Activated T-helper 1 cell treated with anti-CD3 and anti-CD28 coated beads, Interleukin-12 subunit alpha, Interleukin-12 subunit beta, Interleukin-2, Interleukin-4 antibody, amounts not matched to agents 30 ng/mL and 10 ng/mL and 1 ng/mL, durations not matched to agents 14 hours and 24 hours and 36 hours (primary cell): ENCODE measurements around the gene EXOSC6. TPM values are rescaled to one million over a fixed set of nuclear protein-coding genes. Genes with fewer than 3 reads are reported as not detected.
"Not testable (repeated sequence)": the region's sequence is repeated elsewhere in the genome, so short reads cannot be mapped to it uniquely, and the experiment has no call there.

ENCODE experiments used
- DNase-seq: peaks from one replicate; pipeline ENCODE4 v3.0.0; 2021; ENCODE audit warnings: low spot score
- H3K27ac Mint-ChIP-seq: one replicate; pipeline ENCODE4 v1.8.0; 2021; ENCODE audit warnings: mild to moderate bottlenecking, mixed read lengths
- H3K27me3 Mint-ChIP-seq: one replicate; pipeline ENCODE4 v1.8.0; 2022; ENCODE audit warnings: mild to moderate bottlenecking, moderate library complexity, mixed read lengths; ENCODE audit not compliant: insufficient read depth
- H3K36me3 Mint-ChIP-seq: one replicate; pipeline ENCODE4 v1.8.0; 2021; ENCODE audit warnings: low read depth, mixed read lengths
- H3K4me1 Mint-ChIP-seq: one replicate; pipeline ENCODE4 v1.8.0; 2021; ENCODE audit warnings: low read depth, mixed read lengths
- H3K4me3 Mint-ChIP-seq: one replicate; pipeline ENCODE4 v1.8.0; 2021; ENCODE audit warnings: mild to moderate bottlenecking, moderate library complexity, mixed read lengths
- H3K9me3 Mint-ChIP-seq: one replicate; pipeline ENCODE4 v1.8.0; 2021; ENCODE audit warnings: mixed read lengths
- intact Hi-C: fragments of 100-400 bp; cut with micrococcal nuclease; formaldehyde crosslinking; loops from one replicate; pipeline ENCODE4 v1.15.1; 2024
- total RNA-seq: library from RNA; stranded (reverse); gene quantifications from 2 replicates; pipeline ENCODE4 v1.2.3, GENCODE V29; 2022

The EXOSC6 gene
- total RNA-seq, 1 donor from 2014 or later = 40.5 TPM

DNA sequence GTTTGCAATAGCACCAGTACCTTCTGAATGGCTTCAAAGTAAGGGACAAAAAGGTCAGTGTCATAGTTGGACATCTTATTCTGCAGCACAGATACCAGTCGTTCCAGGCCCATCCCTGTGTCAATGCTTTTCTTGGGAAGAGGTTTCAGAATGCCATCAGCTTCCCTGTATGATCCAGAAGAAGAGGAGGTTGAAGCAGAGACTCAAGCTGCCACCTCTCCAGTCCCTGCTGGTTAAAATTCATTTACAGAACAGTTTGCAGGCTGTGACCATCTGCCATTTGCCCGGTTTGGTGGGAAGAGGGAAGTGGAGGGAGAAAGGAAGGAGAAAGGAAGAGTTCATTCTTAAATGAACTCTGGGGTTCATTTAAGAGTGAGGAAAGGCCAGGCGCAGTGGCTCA, 18.4 kb upstream of the EXOSC6 start:
- Mint-ChIP-seq H3K9me3 (no peaks in the 10 kb centered on the region), H3K4me3 (no peak overlapping the region), H3K27ac (no peak overlapping the region), H3K27me3 (no peaks in the 10 kb centered on the region), H3K4me1 (no peaks in the 10 kb centered on the region), H3K36me3 (peaks cover 53% of the 10 kb centered on the region)
- no peak for DNase-seq
- intact Hi-C loops = no loop called here

DNA sequence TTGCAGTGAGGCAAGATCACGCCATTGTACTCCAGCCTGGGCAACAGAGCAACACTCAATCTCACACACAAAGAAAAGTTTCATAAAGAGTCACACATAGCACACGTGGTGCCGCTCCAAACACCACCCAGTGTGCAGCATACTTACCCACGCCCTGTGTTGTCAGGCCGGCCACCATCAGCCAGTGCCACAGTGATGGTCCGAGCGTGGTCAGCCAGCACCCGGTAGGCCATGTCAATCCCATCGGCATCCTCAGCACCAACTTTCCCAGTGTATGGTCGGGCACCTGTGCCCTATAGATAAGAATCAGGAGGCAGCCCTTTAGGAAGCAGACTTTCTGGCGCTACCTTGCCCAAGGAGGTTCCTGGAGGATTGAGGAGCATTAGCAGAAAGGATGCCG, 17.7 kb upstream of the EXOSC6 start:
- Mint-ChIP-seq H3K9me3 (no peaks in the 10 kb centered on the region), H3K27ac (no peak overlapping the region), H3K4me1 (no peaks in the 10 kb centered on the region), H3K27me3 (no peaks in the 10 kb centered on the region), H3K4me3 (no peak overlapping the region), H3K36me3 (peaks cover 58% of the 10 kb centered on the region)
- no peak for DNase-seq
- intact Hi-C loops = loop anchor here (1.0 to 5.0 kb wide), 2 partner anchors 8 to 102 kb away; no protein-coding TSS in a partner anchor

DNA sequence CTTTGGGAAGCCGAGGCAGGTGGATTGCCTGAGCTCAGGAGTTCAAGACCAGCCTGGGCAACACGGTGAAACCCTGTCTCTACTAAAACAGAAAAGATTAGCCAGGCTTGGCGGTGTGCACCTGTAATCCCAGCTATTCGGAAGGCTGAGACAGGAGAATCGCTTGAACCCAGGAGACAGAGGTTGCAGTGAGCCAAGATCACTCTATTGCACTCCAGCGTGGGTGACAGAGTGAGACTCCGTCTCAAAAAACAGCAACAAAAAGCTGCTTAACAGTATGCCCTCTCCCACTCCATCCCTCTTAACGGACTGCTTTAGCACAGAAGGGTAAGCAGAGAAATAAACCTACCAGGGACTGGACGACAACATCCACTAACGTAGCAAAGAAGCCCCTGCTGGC, 16.2 kb upstream of the EXOSC6 start:
- H3K36me3 Mint-ChIP-seq = peaks cover 52% of the 10 kb centered on the region
- not testable (repeated sequence) for H3K27ac Mint-ChIP-seq, H3K4me1 Mint-ChIP-seq, DNase-seq, H3K9me3 Mint-ChIP-seq, H3K27me3 Mint-ChIP-seq, H3K4me3 Mint-ChIP-seq
- intact Hi-C loops = loop anchor here (5.0 kb wide), 1 partner anchor 101 kb away; no protein-coding TSS in a partner anchor

DNA sequence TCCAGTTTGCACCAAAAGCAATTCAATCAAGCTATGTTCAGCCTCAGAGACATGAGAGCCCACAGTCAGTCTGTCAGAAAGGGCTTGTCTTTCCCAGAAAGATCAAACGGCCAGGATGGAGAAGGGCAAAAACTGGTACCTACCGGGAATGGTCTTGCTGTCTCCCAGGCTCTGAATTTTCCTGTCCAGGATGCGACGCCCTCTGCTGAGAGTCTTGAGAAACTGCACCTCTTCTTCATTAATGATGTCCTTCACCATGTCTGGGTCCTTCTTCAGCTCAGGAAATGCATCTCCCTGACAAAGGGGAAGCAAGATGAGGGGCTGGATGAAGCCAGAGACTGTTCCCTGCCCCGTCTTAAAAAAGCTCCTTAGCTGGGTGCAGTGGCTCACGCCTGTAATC, 15.8 kb upstream of the EXOSC6 start:
- DNase-seq = no peak
- intact Hi-C loops = loop anchor here (5.0 kb wide), 1 partner anchor 100 kb away; no protein-coding TSS in a partner anchor
- Mint-ChIP-seq H3K9me3 (no peaks in the 10 kb centered on the region), H3K27ac (no peak overlapping the region), H3K4me3 (no peak overlapping the region), H3K4me1 (no peaks in the 10 kb centered on the region), H3K36me3 (peaks cover 49% of the 10 kb centered on the region), H3K27me3 (no peaks in the 10 kb centered on the region)

DNA sequence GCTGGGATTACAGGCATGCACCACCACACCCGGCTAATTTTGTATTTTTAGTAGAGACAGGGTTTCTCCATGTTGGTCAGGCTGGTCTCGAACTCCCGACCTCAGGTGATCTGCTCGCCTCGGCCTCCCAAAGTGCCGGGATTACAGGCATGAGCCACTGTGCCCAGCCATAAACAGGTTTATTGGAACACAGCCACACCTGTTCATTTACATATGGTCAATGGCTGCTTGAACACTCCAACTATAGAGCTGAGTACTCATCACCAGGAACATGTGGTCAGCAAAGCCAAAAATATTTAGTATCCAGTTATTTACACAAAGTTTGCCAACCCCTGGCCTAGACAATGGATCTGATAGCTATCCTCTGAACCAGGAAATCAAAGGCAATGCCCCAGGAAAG, 8.2 kb upstream of the EXOSC6 start:
- H3K4me1 Mint-ChIP-seq, H3K27ac Mint-ChIP-seq, H3K4me3 Mint-ChIP-seq, H3K9me3 Mint-ChIP-seq, DNase-seq, H3K27me3 Mint-ChIP-seq, intact Hi-C loops: not testable (repeated sequence)
- peaks cover 38% of the 10 kb centered on the region for H3K36me3 Mint-ChIP-seq

DNA sequence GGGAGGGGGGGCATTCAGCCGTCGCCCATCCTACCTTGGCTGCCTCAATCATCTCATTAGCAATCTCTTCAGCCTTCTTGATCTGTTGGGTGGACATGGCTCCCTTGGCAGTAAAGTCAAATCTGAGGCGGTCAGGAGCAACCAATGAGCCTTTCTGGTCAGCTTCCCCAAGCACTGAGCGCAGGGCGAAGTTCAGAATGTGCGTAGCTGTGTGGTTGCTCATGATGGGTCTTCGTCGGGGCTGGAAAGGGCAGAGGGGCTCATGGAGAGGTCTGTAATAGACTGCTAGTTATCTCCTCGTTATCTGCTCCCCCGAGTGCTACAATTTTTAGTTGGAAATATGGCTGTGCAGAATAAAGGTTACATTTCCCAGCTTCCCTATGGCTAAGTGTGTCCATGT, 7.2 kb upstream of the EXOSC6 start:
- H3K27ac Mint-ChIP-seq = no peak overlapping the region
- intact Hi-C loops = no loop called here
- H3K27me3 Mint-ChIP-seq = no peaks in the 10 kb centered on the region

DNA sequence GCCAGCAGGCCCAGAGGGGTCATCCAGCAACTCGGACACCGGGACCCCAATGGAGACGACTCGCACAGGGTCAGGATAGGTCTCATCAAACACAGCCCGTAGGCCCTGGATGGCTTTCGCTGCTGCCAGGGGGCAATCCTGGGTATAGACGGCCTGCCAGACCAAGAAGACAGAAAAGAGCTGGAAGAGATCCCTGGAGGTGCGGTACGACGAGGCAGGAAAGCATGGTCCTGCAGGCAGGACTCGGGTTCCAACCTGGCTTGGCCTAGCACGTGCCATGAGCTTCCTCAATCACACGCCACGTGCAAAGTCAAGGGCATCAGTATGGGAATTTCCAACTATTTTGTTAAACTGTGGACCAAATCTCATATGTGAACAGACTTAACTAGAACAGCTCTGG, 6.3 kb upstream of the EXOSC6 start:
- Mint-ChIP-seq H3K36me3 (peaks cover 40% of the 10 kb centered on the region), H3K4me1 (no peaks in the 10 kb centered on the region), H3K9me3 (no peaks in the 10 kb centered on the region), H3K4me3 (no peak overlapping the region), H3K27me3 (no peaks in the 10 kb centered on the region), H3K27ac (no peak overlapping the region)
- intact Hi-C loops = no loop called here
- DNase-seq = no peak

More for the DNA sequence above, 7.2 kb upstream of the EXOSC6 start:
- H3K4me3 Mint-ChIP-seq = no peak overlapping the region
- no peak for DNase-seq
- no peaks in the 10 kb centered on the region for H3K9me3 Mint-ChIP-seq
- H3K4me1 Mint-ChIP-seq = no peaks in the 10 kb centered on the region
- H3K36me3 Mint-ChIP-seq = peaks cover 34% of the 10 kb centered on the region

DNA sequence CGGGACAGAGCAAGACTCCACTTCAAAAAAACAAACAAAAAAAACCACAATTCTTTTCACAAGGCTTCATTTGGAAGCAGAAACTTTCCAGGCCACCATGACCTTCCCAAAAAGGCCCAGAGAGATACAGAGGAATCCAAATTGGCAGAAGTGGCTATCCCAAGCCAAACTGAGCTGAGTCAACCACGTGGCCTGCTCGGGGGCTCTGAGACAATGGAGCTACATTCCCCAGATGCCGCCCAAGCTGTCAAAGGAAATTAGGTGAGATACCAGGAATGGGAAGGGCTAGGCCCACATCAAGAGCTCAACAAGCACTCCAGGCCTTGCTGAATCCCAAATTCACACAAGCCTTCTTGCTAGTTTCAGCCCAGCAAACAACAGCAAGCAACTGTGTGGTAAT, 5.7 kb upstream of the EXOSC6 start:
- Mint-ChIP-seq H3K9me3 (no peaks in the 10 kb centered on the region), H3K4me1 (no peaks in the 10 kb centered on the region), H3K27me3 (no peaks in the 10 kb centered on the region), H3K27ac (no peak overlapping the region), H3K36me3 (peaks cover 42% of the 10 kb centered on the region), H3K4me3 (no peak overlapping the region)
- intact Hi-C loops = no loop called here
- no peak for DNase-seq

DNA sequence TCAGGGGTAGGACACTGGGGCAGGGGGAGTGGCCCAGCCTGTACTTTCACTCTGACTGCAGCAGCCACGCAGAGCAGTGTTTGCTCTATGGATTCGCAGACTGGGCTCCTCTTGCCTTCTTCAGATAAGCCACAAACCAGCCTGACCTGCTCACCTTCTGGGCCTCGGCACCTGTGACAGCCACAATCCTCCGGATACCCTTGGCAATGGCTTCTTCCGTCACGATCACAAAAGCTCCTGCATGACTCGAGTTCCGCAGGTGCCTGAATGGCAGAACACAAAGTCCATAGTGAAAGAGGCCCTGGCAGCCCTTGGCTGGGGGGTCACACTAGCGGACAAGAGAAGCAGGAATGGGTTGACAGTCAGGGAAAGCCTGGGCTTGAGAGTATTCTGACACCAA, 3.8 kb upstream of the EXOSC6 start:
- no peak for DNase-seq
- peaks cover 5% of the 10 kb centered on the region for H3K4me1 Mint-ChIP-seq
- H3K4me3 Mint-ChIP-seq = no peak overlapping the region
- no peaks in the 10 kb centered on the region for H3K27me3 Mint-ChIP-seq
- no peaks in the 10 kb centered on the region for H3K9me3 Mint-ChIP-seq
- H3K36me3 Mint-ChIP-seq = peaks cover 44% of the 10 kb centered on the region
- H3K27ac Mint-ChIP-seq = no peak overlapping the region
- intact Hi-C loops = no loop called here

DNA sequence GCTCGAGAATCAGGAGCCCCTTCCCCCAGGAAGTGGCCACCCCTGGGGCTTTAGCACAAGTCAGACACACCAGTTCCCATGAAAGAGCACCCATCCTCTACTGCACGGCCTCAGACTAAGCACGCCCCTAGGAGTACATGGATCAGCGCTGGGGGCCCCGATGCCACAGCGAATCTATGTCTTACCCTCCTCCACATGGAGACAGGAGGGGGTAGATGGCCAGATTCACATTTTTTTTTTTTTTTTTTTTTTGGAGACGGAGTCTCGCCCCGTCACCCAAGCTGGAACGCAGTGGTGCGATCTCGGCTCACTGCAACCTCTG, 3.2 kb upstream of the EXOSC6 start:
- intact Hi-C loops = loop anchor here (5.0 kb wide), 2 partner anchors 182 to 197 kb away; partner anchors contain the start of genes FCSK and ST3GAL2
- Mint-ChIP-seq H3K27me3 (no peaks in the 10 kb centered on the region), H3K27ac (no peak overlapping the region)

DNA sequence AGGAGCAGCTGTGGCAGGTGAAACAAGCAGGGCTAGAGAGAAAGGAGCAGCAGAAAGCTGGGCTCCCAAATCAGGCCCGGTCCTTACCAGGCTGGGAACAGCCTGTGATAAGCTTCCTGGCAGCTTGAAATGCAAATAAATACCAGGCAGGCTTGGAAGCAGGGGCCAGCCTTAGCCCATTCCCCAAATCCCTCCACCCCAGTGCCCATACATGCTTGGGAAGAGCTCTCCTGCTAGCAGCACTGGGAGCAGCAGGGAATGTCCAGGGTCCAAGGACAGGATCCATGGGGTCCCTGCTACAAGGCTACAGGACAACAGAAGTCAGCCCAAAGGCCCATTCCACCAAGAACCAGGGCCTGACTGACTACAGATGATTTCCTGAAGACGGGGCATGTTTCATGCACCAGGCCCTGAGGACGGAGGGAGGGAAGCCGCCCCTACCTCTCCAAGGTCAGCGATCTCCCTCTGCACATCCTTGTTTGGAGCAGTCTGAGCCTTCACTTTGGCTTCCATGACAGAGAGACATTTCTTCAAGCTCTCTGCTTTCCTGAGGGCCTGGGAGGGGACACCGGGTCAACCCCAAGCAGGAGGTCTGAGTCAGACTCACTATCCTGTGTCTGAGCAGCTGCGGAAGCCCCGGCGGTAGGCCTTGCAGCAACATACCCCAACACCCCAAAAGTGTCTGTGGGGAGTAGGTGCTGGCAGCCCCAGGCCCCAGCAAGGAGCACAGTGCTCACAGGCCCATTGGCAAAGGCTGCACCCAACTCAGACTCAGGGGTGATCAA, 2.6 kb upstream of the EXOSC6 start:
- Mint-ChIP-seq H3K27ac (no peak overlapping the region), H3K27me3 (no peaks in the 10 kb centered on the region), H3K4me3 (no peak overlapping the region), H3K9me3 (no peaks in the 10 kb centered on the region), H3K36me3 (peaks cover 42% of the 10 kb centered on the region), H3K4me1 (peaks cover 9% of the 10 kb centered on the region)
- no peak for DNase-seq
- intact Hi-C loops = loop anchor here (5.0 kb wide), 2 partner anchors 183 to 198 kb away; partner anchors contain the start of genes FCSK and ST3GAL2

More for the DNA sequence above, 3.2 kb upstream of the EXOSC6 start:
- no peaks in the 10 kb centered on the region for H3K9me3 Mint-ChIP-seq
- H3K4me1 Mint-ChIP-seq = peaks cover 5% of the 10 kb centered on the region
- no peak for DNase-seq
- peaks cover 41% of the 10 kb centered on the region for H3K36me3 Mint-ChIP-seq
- H3K4me3 Mint-ChIP-seq = no peak overlapping the region

DNA sequence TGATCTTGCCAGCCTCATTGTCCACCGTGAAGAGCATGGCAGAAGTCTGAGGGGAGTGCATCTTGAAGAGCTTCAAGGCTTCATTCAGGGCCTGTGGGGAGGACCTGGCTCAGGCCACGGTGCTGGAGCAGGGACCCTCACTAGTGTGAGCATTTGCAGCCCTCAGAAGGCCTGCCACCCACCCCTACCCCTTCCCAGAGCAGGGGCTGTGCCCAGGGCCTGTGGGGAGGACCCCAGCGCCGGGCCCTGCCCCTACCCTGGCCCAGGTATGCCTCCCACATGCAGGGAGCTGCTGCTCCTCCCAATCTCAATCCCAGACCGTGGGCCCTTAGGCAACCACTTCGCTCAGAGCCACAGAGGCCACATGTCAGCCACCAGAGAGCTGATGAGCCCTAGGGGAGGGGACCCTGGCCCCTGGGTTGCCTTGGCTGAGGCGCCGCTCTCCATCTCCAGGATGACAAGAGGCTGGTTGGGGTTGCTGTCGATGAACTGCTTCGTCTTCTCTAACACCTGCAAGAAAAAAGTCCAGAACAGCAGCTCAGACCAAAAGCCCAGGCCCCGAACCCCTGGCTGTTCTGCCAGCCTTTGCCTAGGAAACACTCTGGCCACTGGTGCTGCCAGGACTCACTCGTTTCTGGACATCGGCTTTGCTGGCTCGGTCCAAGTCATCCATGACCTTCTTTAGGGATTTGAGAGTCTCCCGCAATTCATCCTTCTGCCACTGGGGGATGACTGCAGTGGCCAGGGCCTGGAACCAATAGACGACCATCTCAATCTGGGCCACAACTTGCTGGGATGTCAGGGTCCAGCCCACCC, 1.8 kb upstream of the EXOSC6 start:
- Mint-ChIP-seq H3K27me3 (no peaks in the 10 kb centered on the region), H3K27ac (no peak overlapping the region), H3K36me3 (peaks cover 36% of the 10 kb centered on the region), H3K9me3 (no peaks in the 10 kb centered on the region), H3K4me3 (no peak overlapping the region), H3K4me1 (peaks cover 10% of the 10 kb centered on the region)
- no peak for DNase-seq
- intact Hi-C loops = loop anchor here (2.0 to 5.0 kb wide), 4 partner anchors 93 to 199 kb away; partner anchors contain the start of genes DDX19A, FCSK and ST3GAL2
